Measurements from ENCODE around the gene ACACA. TPM values are rescaled to one million over a fixed set of nuclear protein-coding genes. Genes with fewer than 3 reads are reported as not detected.

ACACA gene
- total and polyA plus RNA-seq, 12 donors: 18.2 to 112 (median 70.4) TPM

GRCh38 chr17:37098910-37099664 is 307.5 kb downstream of the ACACA start:
- 90 to 95% (median 91%) methylated on average over 9 of the region's 9 CpGs for WGBS, 4 donors
- TF ChIP-seq CTCF (IDR thresholded peaks at IDR 0.05) (no peak), POLR2A (IDR thresholded peaks at IDR 0.05) (no peak)
- H3K4me3 ChIP-seq: no peak overlapping the region
- H3K4me1 ChIP-seq (replicated peaks in 1 of 2): peaks cover 6 to 9% of the 10 kb centered on the region in 2 donors
- H3K36me3 ChIP-seq (replicated peaks in 1 of 2): peaks cover 0 to 19% of the 10 kb centered on the region in 2 donors
- H3K27ac ChIP-seq: no peak overlapping the region
- DNase-seq: no peak
- H3K27me3 ChIP-seq: no peaks in the 10 kb centered on the region
- intact Hi-C loops (cut with DNase I): no loop called here
- H3K9me3 ChIP-seq (replicated peaks in 1 of 3): no peaks in the 10 kb centered on the region

GRCh38 chr17:37098152-37098551 is 308.5 kb downstream of the ACACA start:
- Histone ChIP-seq H3K36me3 (replicated peaks in 1 of 2) (peaks cover 0 to 19% of the 10 kb centered on the region in 2 donors), H3K4me3 (no peak overlapping the region), H3K27ac (no peak overlapping the region), H3K9me3 (replicated peaks in 1 of 3) (no peaks in the 10 kb centered on the region), H3K27me3 (no peaks in the 10 kb centered on the region), H3K4me1 (replicated peaks in 1 of 2) (peaks cover 6 to 9% of the 10 kb centered on the region in 2 donors)
- TF ChIP-seq CTCF (IDR thresholded peaks at IDR 0.05) (no peak), POLR2A (IDR thresholded peaks at IDR 0.05) (no peak)
- WGBS, 4 donors: 88 to 96% (median 94%) methylated on average over 5 of the region's 5 CpGs
- intact Hi-C loops (cut with DNase I): no loop called here
- DNase-seq: no peak

GRCh38 chr17:37097154-37097553 is 309.5 kb downstream of the ACACA start:
- Histone ChIP-seq H3K36me3 (replicated peaks in 1 of 2) (peaks cover 0 to 19% of the 10 kb centered on the region in 2 donors), H3K4me1 (replicated peaks in 1 of 2) (peaks cover 6 to 9% of the 10 kb centered on the region in 2 donors), H3K9me3 (replicated peaks in 1 of 3) (no peaks in the 10 kb centered on the region), H3K27me3 (no peaks in the 10 kb centered on the region), H3K4me3 (no peak overlapping the region), H3K27ac (no peak overlapping the region)
- intact Hi-C loops (cut with DNase I): no loop called here
- DNase-seq: no peak
- TF ChIP-seq POLR2A (IDR thresholded peaks at IDR 0.05): no peak
- TF ChIP-seq CTCF (IDR thresholded peaks at IDR 0.05): no peak
- WGBS, 4 donors: 68 to 87% (median 77%) methylated on average over 2 of the region's 2 CpGs

- Histone ChIP-seq H3K27me3 (no peaks in the 10 kb centered on the region), H3K4me1 (replicated peaks in 1 of 2) (peaks cover 6 to 9% of the 10 kb centered on the region in 2 donors), H3K36me3 (replicated peaks in 1 of 2) (peaks cover 0 to 19% of the 10 kb centered on the region in 2 donors), H3K27ac (no peak overlapping the region), H3K9me3 (replicated peaks in 1 of 3) (no peaks in the 10 kb centered on the region), H3K4me3 (no peak overlapping the region)
- intact Hi-C loops (cut with DNase I): no loop called here
- WGBS, 4 donors: 95 to 100% (median 98%) methylated on average over 2 of the region's 2 CpGs
- DNase-seq: no peak
- no peak for TF ChIP-seq CTCF (IDR thresholded peaks at IDR 0.05)
- no peak for TF ChIP-seq POLR2A (IDR thresholded peaks at IDR 0.05)
Measured at GRCh38 chr17:37096071-37096470, 310.6 kb downstream of the ACACA start.

Data from adrenal gland (tissue), 12 donors.